Measurements from ENCODE around the gene CACNA2D3.

Gene CACNA2D3

DNA sequence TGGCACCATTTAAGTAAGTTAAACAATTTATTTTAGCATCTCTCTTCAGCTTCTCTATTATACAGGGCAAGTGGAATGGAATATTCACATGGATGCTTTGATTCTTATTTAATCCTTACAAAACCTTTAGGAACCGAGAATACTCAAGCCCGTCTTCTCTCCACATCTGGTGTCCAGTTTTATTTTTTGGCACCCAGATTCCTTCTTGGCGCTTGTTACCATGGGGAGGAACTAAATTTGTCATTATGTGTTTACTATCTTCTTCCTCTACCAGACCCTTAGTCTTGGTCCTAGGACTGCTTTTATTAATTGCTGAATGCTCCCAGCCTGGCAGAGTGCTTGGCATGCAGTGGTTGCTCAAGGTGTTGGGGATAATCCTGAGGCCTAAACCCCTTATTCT is 138.8 kb downstream of the CACNA2D3 start:
- no peak for DNase-seq (ENCODE audit: low read depth, low spot score)
- TF ChIP-seq, protein P1, sequence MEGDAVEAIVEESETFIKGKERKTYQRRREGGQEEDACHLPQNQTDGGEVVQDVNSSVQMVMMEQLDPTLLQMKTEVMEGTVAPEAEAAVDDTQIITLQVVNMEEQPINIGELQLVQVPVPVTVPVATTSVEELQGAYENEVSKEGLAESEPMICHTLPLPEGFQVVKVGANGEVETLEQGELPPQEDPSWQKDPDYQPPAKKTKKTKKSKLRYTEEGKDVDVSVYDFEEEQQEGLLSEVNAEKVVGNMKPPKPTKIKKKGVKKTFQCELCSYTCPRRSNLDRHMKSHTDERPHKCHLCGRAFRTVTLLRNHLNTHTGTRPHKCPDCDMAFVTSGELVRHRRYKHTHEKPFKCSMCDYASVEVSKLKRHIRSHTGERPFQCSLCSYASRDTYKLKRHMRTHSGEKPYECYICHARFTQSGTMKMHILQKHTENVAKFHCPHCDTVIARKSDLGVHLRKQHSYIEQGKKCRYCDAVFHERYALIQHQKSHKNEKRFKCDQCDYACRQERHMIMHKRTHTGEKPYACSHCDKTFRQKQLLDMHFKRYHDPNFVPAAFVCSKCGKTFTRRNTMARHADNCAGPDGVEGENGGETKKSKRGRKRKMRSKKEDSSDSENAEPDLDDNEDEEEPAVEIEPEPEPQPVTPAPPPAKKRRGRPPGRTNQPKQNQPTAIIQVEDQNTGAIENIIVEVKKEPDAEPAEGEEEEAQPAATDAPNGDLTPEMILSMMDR (IDR thresholded peaks at IDR 0.05; ENCODE audit: low read depth, low read length): no peak
- in situ Hi-C loops (cut with HindIII; ENCODE audit: low sequenced_read_pairs): no loop called here
- H3K4me3 ChIP-seq (ENCODE audit: low read depth, low read length): no peak overlapping the region

DNA sequence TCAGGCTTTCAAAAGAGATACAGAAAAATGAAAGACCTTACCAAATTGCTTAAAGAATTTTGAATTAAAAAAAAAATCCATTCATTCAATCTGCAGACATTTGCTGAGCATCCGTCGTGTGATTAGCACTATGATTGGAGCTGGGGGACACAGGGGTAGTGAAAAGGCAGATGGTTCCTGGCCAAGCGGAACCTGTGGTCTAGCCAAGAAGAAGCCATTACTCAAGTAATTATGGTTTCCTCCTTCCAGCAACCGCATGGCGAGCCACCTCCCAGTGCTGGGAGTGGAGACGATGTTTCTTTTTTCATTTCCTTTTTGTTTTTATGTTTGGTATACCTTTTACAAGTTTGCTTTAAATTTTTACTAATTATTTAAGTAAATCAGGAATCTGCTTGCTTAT is 140.2 kb downstream of the CACNA2D3 start:
- in situ Hi-C loops (cut with HindIII; ENCODE audit: low sequenced_read_pairs): no loop called here

GRCh38 chr3:54262946-54263345 is 140.6 kb downstream of the CACNA2D3 start:
- DNase-seq (ENCODE audit: low read depth, low spot score): no peak
- TF ChIP-seq, protein P1 (IDR thresholded peaks at IDR 0.05; ENCODE audit: low read depth, low read length): no peak
- no peak overlapping the region for H3K4me3 ChIP-seq (ENCODE audit: low read depth, low read length)
- in situ Hi-C loops (cut with HindIII; ENCODE audit: low sequenced_read_pairs): no loop called here

More for the DNA sequence above, 140.2 kb downstream of the CACNA2D3 start:
- TF ChIP-seq, protein P1 (IDR thresholded peaks at IDR 0.05; ENCODE audit: low read depth, low read length): no peak
- H3K4me3 ChIP-seq (ENCODE audit: low read depth, low read length): no peak overlapping the region
- no peak for DNase-seq (ENCODE audit: low read depth, low spot score)

DNA sequence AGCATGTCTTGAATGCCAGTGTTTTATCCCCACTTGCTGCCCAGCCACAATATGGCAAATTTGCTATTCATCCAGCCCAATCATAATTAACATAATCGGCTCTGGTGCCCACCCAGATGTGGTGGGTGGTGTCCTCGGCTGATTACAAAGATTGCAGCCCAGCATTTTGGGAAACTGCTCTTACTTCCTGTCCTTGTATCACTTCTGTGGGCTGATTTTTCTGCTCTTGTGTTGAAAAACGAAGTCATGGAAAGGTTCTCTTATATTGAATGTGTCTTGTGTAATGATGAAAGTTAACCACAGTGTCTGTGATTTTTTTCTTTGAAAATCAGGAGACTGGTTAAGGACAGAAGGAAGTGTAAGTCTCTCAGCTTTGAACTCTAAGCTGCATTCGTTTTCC is 141.7 kb downstream of the CACNA2D3 start:
- DNase-seq (ENCODE audit: low read depth, low spot score): no peak
- TF ChIP-seq, protein P1 (IDR thresholded peaks at IDR 0.05; ENCODE audit: low read depth, low read length): no peak
- no peak overlapping the region for H3K4me3 ChIP-seq (ENCODE audit: low read depth, low read length)
- in situ Hi-C loops (cut with HindIII; ENCODE audit: low sequenced_read_pairs): no loop called here

- DNase-seq (ENCODE audit: low read depth, low spot score): no peak
- in situ Hi-C loops (cut with HindIII; ENCODE audit: low sequenced_read_pairs): no loop called here
- H3K4me3 ChIP-seq (ENCODE audit: low read depth, low read length): no peak overlapping the region
- TF ChIP-seq, protein P1 (IDR thresholded peaks at IDR 0.05; ENCODE audit: low read depth, low read length): no peak
Observed at GRCh38 chr3:54270816-54271526, 148.6 kb downstream of the CACNA2D3 start.

DNA sequence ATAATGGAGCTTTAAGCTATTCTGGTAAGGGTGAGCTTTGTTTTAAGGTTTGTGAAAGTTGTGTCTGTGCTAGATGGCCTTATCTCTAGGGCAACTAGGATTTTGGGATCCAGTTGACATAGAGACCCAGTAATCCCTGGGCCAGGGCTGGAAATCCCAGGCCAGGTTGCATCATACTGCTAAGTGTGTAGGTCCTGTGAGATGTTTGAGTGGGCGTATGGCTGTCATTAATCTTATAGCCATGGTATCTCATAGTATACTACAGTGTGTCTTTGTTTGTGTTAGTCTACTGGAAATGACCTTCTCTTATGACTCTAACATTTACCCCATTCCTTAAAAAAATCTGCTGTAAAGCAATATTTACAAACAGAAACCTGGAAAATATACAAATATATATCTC is 151.4 kb downstream of the CACNA2D3 start:
- no peak overlapping the region for H3K4me3 ChIP-seq (ENCODE audit: low read depth, low read length)
- in situ Hi-C loops (cut with HindIII; ENCODE audit: low sequenced_read_pairs): no loop called here
- no peak for DNase-seq (ENCODE audit: low read depth, low spot score)
- TF ChIP-seq, protein P1 (IDR thresholded peaks at IDR 0.05; ENCODE audit: low read depth, low read length): no peak
